ENCODE measurements around the gene FOXJ3.

DNA sequence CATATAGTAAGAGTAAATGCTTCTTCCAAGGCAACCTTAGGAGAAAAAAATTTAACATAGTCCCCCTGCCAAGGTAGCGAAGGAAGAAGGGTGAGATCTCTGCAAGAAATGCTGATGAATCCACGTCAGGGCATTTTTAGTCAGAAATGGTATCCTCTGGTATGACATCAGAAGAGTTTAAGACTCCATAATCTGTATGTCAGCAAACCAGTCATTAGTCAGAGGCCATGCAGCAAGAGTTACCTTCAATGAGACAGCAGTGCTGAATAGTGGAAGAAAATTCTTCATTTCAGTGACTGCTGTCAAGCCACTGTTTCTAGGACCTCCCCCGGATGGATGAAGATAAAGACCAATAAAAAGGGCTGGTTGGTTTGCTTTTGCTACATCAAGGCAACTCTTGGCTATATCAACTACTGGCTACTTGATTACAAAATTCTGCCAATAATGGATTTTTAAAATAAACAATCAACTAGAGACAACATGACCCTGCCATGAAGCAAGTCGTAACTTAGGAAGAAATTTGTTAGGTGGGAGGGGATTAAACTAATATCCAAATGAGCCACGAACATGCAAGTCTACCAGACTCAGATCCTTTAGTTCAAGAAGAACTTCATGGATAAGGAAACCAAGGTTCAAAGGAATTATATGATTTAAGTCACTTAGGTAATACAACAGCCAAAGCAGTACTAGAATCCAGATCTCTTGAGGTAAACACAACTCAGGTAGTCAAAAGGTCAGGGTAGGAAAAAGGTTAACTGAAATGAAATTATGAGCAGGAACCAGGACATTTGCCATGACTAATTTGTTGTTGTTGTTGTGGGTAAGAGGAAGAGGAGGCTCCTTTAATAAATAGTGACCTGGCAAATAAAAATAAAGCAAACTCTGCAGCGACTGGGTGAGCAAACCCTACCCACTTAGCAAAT lies 144.8 kb downstream of the FOXJ3 start:
- TF ChIP-seq CTCF (IDR thresholded peaks at IDR 0.05) (no peak), POLR2A (IDR thresholded peaks at IDR 0.05) (no peak)
